Adrenal gland (tissue), 5 donors: ENCODE results near the gene KCNH1.

Source experiments
- CTCF ChIP-seq, 6 experiments: fragments of 450-650 bp in 4 of 6; fragments of 200-600 bp in 2 of 6; sonication (generic) in 1 of 6; IDR thresholded peaks; 1 replicate in 5 of 6; 2 replicates in 1 of 6; pipeline versions ENCODE4 v1.5.1 to v1.8.0; 2016 to 2021; ENCODE audit warnings: antibody characterized with exemption in 6 of 6, mild to moderate bottlenecking in 2 of 6, moderate library complexity in 1 of 6
- POLR2A ChIP-seq, 2 donors: fragments of 450-650 bp; IDR thresholded peaks; one replicate each; pipeline ENCODE4 v1.6.1; 2017; ENCODE audit warnings: antibody characterized with exemption in 2 of 2, mild to moderate bottlenecking in 2 of 2, moderate library complexity in 1 of 2
- donor health status: DM: no; HTN: no; CAD: no.

GRCh38 chr1:210989905-210990304 is 144.0 kb downstream of the KCNH1 start:
- TF ChIP-seq CTCF (IDR thresholded peaks at IDR 0.05) (no peak), POLR2A (IDR thresholded peaks at IDR 0.05) (no peak)
